SU-DHL-6 (cell line): ENCODE results near the gene RBM22.

ENCODE experiments used
- EZH2phosphoT487 ChIP-seq: fragments of 200-600 bp; sonication (generic), shearing (Covaris generic); conservative IDR thresholded peaks from 2 replicates; pipeline ENCODE4 v1.6.1; 2018; ENCODE audit warnings: mild to moderate bottlenecking, antibody characterized with exemption, low read length, moderate library complexity, mixed read lengths
- TF ChIP-seq, protein P1 (sequence below): fragments of 200-600 bp; sonication (generic); IDR thresholded peaks from one replicate; pipeline ENCODE4 v1.5.1; 2017; ENCODE audit warnings: antibody characterized with exemption, mild to moderate bottlenecking, low read length, moderate library complexity; ENCODE audit not compliant: insufficient read depth, poor library complexity, severe bottlenecking

DNA sequence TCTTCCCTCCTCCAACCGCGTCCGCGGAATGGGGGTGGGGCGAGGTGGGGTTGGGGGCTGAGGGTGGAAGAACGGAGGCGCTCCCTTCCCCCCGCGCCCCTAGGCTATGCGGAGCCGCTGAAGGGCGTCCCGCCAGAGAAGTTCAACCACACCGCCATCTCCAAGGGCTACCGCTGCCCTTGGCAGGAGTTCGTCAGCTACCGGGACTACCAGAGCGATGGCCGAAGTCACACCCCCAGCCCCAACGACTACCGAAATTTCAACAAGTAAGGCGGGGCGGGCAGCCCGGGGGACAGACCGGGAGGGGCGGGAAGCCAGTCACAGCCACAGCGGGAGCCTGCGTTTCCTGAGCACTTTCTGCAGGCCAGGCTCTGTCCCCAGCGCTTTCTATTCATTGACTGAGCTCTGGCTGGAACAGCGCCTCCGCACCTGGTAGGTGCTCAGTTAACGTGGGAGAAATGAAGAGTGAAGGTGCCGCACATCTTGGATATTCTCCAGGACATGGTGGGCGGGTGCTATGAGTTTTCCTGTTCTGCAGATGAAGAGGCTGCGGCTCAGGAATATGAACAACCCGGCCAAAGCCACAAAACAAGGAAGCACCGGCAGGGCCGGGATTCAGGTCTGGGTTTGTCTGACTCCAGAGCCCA lies 28.5 kb downstream of the RBM22 start:
- TF ChIP-seq, protein P1, sequence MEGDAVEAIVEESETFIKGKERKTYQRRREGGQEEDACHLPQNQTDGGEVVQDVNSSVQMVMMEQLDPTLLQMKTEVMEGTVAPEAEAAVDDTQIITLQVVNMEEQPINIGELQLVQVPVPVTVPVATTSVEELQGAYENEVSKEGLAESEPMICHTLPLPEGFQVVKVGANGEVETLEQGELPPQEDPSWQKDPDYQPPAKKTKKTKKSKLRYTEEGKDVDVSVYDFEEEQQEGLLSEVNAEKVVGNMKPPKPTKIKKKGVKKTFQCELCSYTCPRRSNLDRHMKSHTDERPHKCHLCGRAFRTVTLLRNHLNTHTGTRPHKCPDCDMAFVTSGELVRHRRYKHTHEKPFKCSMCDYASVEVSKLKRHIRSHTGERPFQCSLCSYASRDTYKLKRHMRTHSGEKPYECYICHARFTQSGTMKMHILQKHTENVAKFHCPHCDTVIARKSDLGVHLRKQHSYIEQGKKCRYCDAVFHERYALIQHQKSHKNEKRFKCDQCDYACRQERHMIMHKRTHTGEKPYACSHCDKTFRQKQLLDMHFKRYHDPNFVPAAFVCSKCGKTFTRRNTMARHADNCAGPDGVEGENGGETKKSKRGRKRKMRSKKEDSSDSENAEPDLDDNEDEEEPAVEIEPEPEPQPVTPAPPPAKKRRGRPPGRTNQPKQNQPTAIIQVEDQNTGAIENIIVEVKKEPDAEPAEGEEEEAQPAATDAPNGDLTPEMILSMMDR, result no peak
- TF ChIP-seq EZH2phosphoT487, result no peak
